CD4-positive, alpha-beta memory T cell (primary cell): ENCODE results near the gene COL9A2. TPM values are rescaled to one million over a fixed set of nuclear protein-coding genes. Genes with fewer than 3 reads are reported as not detected.

Experiments
- CTCF ChIA-PET: fragments of 350-600 bp; sonication (Branson Sonifier 250); formaldehyde crosslinking; loops from one replicate; lab custom pipeline; 2021; ENCODE audit warnings: inconsistent platforms; ENCODE audit not compliant: partially characterized antibody; lab: Charles Lee
- POLR2A ChIA-PET: fragments of 350-600 bp; sonication (Branson Sonifier 250); formaldehyde crosslinking; loops from one replicate; lab custom pipeline; 2021; ENCODE audit not compliant: partially characterized antibody; lab: Charles Lee
- DNase-seq, 5 donors: peaks; one replicate each; pipeline versions ENCODE4 v3.0.0 to v3.0.0-alpha.2; 2020 to 2022; ENCODE audit warnings: mixed read lengths in 1 of 5
- H3K27ac ChIP-seq: one replicate; pipeline ENCODE4 v1.7.0; 2013; ENCODE audit warnings: low read depth, low read length
- H3K27me3 ChIP-seq: 2 replicates; pipeline ENCODE4 v1.7.0; 2013; ENCODE audit warnings: mild to moderate bottlenecking, low read length, moderate library complexity; ENCODE audit not compliant: insufficient read depth
- H3K36me3 ChIP-seq: 2 replicates; pipeline ENCODE4 v1.7.0; 2013; ENCODE audit warnings: mild to moderate bottlenecking, low read length, moderate library complexity; ENCODE audit not compliant: insufficient read depth
- H3K4me1 ChIP-seq: 2 replicates; pipeline ENCODE4 v1.7.0; 2013; ENCODE audit warnings: mild to moderate bottlenecking, low read length, moderate library complexity; ENCODE audit not compliant: insufficient read depth
- H3K4me3 ChIP-seq, 2 donors: one replicate each; pipeline ENCODE4 v1.7.0; 2013; ENCODE audit warnings: low read length in 2 of 2, mild to moderate bottlenecking in 1 of 2
- H3K9me3 ChIP-seq, 2 donors: one replicate each; pipeline ENCODE4 v1.7.0; 2013; ENCODE audit warnings: low read length in 2 of 2, control low read depth in 1 of 2; ENCODE audit not compliant: control insufficient read depth in 1 of 2
- H3K27ac Mint-ChIP-seq, 7 donors: one replicate each; pipeline ENCODE4 v1.8.0; 2020 to 2021; ENCODE audit warnings: mixed read lengths in 7 of 7, mild to moderate bottlenecking in 6 of 7, inconsistent platforms in 3 of 7, moderate library complexity in 3 of 7
- H3K27me3 Mint-ChIP-seq, 2 donors: one replicate each; pipeline ENCODE4 v1.8.0; 2020 to 2021; ENCODE audit warnings: mixed read lengths in 2 of 2
- H3K36me3 Mint-ChIP-seq, 2 donors: one replicate each; pipeline ENCODE4 v1.8.0; 2020 to 2021; ENCODE audit warnings: mixed read lengths in 2 of 2, inconsistent platforms in 1 of 2, mild to moderate bottlenecking in 1 of 2
- H3K4me1 Mint-ChIP-seq, 4 donors: one replicate each; pipeline ENCODE4 v1.8.0; 2020 to 2021; ENCODE audit warnings: mixed read lengths in 4 of 4, mild to moderate bottlenecking in 1 of 4
- H3K4me3 Mint-ChIP-seq, 8 donors: one replicate each; pipeline ENCODE4 v1.8.0; 2020 to 2021; ENCODE audit warnings: mixed read lengths in 8 of 8, mild to moderate bottlenecking in 7 of 8, moderate library complexity in 6 of 8, inconsistent platforms in 3 of 8
- H3K9me3 Mint-ChIP-seq, 8 donors: one replicate each; pipeline ENCODE4 v1.8.0; 2020 to 2021; ENCODE audit warnings: mixed read lengths in 8 of 8, mild to moderate bottlenecking in 5 of 8, inconsistent platforms in 3 of 8, moderate library complexity in 1 of 8
- intact Hi-C: fragments of 100-400 bp; cut with micrococcal nuclease; formaldehyde crosslinking; loops from one replicate; pipeline ENCODE4 v1.15.1; 2023
- polyA plus RNA-seq, 2 donors: library from polyadenylated mRNA; unstranded; fragments of 300-500 nt; fragmentation: Illumina TruSeq; gene quantifications; one replicate each; pipeline ENCODE4 v1.2.3, GENCODE V29; 2021
- total RNA-seq, 2 experiments: library from RNA; stranded (reverse); gene quantifications; one replicate each; pipeline ENCODE4 v1.2.3, GENCODE V29; 2021

The COL9A2 gene
- total RNA-seq (1 to 10 TPM; 2.1 to 2.8 TPM), polyA plus RNA-seq (under 1 TPM in 1 of 2 donors, not detected in 1; 0.41 TPM)

DNA sequence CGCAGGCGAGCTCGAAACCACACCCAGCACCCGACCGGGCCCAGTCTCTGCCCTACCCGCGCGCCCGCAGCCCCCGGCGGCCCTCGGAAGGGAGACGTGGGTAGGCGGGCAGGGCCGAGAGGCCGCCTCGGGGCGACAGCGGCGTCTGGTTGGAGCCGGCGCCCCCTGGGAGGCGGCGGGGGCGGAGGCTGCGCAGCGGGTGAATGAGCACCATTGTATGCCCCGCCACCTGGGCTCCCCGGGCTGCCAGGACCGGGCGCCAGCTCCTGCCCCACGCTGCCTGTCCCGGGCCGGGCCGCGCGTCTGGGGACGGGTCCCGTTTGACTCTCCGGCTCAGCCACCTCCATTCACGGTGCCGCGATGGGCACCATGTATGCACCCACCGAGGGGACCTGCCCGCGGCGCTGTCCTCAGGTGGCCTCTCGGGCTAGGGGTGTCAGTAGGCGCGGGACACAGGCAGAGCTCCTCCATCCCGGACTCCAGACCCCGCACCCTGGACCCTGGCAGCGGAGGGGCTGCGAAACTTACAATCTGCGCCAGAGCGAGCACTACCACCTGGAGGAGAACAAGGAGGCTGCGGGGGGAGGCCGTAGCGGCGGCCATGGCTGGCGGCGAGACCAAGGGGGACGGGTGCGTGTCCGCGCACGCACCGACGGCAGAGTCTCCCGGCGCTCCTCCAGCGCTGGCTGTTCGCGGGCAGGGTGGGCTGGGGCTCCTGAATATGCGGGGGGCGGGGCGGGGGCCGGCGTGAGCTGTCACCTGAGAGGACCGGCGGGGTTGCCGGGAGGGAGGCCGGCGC is at the start of gene COL9A2:
Gene COL9A2, minus strand, starts transcription at position 692 of the 799 bp plus-strand sequence. Its CDS starts 89 bp downstream, at position 603.
- H3K9me3 Mint-ChIP-seq = no peaks in the 10 kb centered on the region
- no peaks in the 10 kb centered on the region for H3K27me3 ChIP-seq
- DNase-seq = peak; percentile 56 to 72 (median 58)
- H3K4me1 Mint-ChIP-seq = peaks cover 14 to 60% (median 34%) of the 10 kb centered on the region in 4 donors
- ChIA-PET CTCF (interaction anchor here (0.7 to 6.1 kb wide), 13 partner anchors 17 to 173 kb away, joined by 3 to 62 read pairs (median 11); partner anchors contain the start of gene SMAP2), POLR2A (interaction anchor here (0.6 to 2.8 kb wide), 11 partner anchors 9 to 517 kb away, joined by 3 to 11 read pairs (median 4); partner anchors contain the start of genes RLF and SMAP2)
- H3K4me3 Mint-ChIP-seq = peak within 1 kb of the TSS; percentile 79 to 95 (median 87)
- intact Hi-C loops = loop anchor here (1.0 kb wide), 1 partner anchor 88 kb away; no protein-coding TSS in a partner anchor
- no peaks in the 10 kb centered on the region for H3K9me3 ChIP-seq
- no peaks in the 10 kb centered on the region for H3K36me3 Mint-ChIP-seq
- H3K27ac ChIP-seq = no peak within 1 kb of the TSS
- peak within 1 kb of the TSS; percentile 65 to 74 for H3K4me3 ChIP-seq
- peaks cover 42% of the 10 kb centered on the region for H3K4me1 ChIP-seq
- peak within 1 kb of the TSS in 3 of 7 donors; percentile 7 to 83 (median 72) for H3K27ac Mint-ChIP-seq
- peaks cover 10 to 18% of the 10 kb centered on the region in 2 donors for H3K27me3 Mint-ChIP-seq
- no peaks in the 10 kb centered on the region for H3K36me3 ChIP-seq

DNA sequence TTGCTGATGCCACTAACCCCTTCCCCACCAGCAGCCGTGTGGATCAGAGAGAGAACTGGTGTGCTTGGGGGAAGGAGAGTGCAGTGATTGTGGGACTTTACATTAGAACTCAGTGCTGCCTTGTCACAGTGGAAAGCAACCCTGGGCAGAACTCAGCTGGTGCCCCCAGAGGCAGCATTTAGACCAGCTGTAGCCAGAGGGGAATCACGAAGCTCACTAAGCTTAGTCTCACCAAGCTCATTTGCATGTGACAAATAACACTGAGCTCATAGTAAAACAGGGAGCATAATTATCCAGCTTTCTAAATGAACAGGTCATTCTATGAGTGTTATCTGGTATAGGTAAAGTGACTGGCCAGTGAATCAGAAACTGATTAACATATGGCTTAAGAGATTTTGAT is 46.6 kb upstream of the COL9A2 start:
- Histone ChIP-seq H3K9me3 (no peaks in the 10 kb centered on the region), H3K27ac (no peak overlapping the region), H3K36me3 (no peaks in the 10 kb centered on the region), H3K4me3 (no peak overlapping the region), H3K27me3 (no peaks in the 10 kb centered on the region), H3K4me1 (no peaks in the 10 kb centered on the region)
- Mint-ChIP-seq H3K27ac (no peak overlapping the region), H3K4me1 (peaks cover 0 to 1% (median 0%) of the 10 kb centered on the region in 4 donors), H3K36me3 (no peaks in the 10 kb centered on the region), H3K4me3 (no peak overlapping the region), H3K27me3 (peaks cover 1 to 2% of the 10 kb centered on the region in 2 donors), H3K9me3 (peaks cover 0 to 3% (median under 1%) of the 10 kb centered on the region in 8 donors)
- CTCF ChIA-PET = interaction anchor here (0.8 to 2.3 kb wide), 6 partner anchors 20 to 211 kb away, joined by 5 to 8 read pairs (median 7); no protein-coding TSS in a partner anchor
- DNase-seq = no peak
- POLR2A ChIA-PET = no interaction called here
- intact Hi-C loops = no loop called here

DNA sequence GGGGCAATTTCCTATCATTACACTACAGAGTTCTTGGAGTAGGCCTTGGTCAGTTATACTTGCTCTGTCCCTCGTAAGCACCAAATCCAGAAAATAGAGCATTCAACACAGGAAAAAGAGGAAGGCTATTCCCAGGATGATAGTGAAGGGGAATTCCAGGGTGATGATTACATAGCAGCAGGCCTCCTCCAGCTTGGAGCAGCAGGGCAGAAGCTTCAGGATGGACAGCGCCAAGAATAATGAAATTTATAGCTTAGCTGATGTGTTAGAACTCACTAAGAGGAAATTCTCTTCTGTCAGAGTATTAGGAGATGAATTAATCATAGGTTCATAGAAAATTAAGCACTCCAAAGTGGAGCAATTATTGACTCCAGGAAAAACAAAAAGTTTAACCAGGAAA is 45.6 kb upstream of the COL9A2 start:
- Mint-ChIP-seq H3K27ac (no peak overlapping the region), H3K9me3 (peaks cover 0 to 4% (median under 1%) of the 10 kb centered on the region in 8 donors), H3K4me1 (peaks cover 0 to 1% (median 0%) of the 10 kb centered on the region in 4 donors), H3K27me3 (peaks cover 1 to 2% of the 10 kb centered on the region in 2 donors), H3K36me3 (no peaks in the 10 kb centered on the region), H3K4me3 (no peak overlapping the region)
- Histone ChIP-seq H3K4me1 (no peaks in the 10 kb centered on the region), H3K36me3 (no peaks in the 10 kb centered on the region), H3K4me3 (no peak overlapping the region), H3K27me3 (no peaks in the 10 kb centered on the region), H3K9me3 (no peaks in the 10 kb centered on the region), H3K27ac (no peak overlapping the region)
- intact Hi-C loops = no loop called here
- CTCF ChIA-PET = no interaction called here
- POLR2A ChIA-PET = interaction anchor here (1.4 kb wide), 1 partner anchor 11 kb away, joined by 4 read pairs; the partner anchor contains the start of gene SMAP2
- no peak for DNase-seq

DNA sequence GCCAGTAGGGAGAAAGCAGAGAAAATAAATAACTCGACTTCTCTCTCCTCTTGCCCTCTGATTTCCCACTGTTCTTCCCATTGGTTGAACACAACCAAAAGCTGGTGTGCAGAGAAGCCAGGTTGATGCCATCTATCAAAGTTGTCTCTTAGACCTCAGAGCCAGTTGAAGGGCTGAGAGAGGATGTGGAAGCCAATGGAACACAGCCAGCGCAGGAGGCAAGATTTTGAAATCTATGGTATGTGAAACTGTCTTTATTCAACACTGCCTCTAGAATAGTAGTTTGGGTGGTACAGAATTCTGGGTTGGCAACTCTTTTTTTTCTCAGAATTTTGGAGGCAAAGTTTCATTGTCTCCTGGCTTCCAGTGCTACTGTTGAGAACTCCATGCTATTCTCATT is 45.1 kb upstream of the COL9A2 start:
- no peak for DNase-seq
- H3K9me3 Mint-ChIP-seq = peaks cover 0 to 4% (median under 1%) of the 10 kb centered on the region in 8 donors
- H3K4me3 ChIP-seq = no peak overlapping the region
- peaks cover 1 to 2% of the 10 kb centered on the region in 2 donors for H3K27me3 Mint-ChIP-seq
- no peaks in the 10 kb centered on the region for H3K36me3 Mint-ChIP-seq
- H3K9me3 ChIP-seq = no peaks in the 10 kb centered on the region
- intact Hi-C loops = no loop called here
- H3K27me3 ChIP-seq = no peaks in the 10 kb centered on the region
- POLR2A ChIA-PET = interaction anchor here (1.4 kb wide), 1 partner anchor 12 kb away, joined by 4 read pairs; the partner anchor contains the start of gene SMAP2
- CTCF ChIA-PET = no interaction called here
- H3K36me3 ChIP-seq = no peaks in the 10 kb centered on the region
- no peak overlapping the region for H3K27ac ChIP-seq
- no peak overlapping the region for H3K4me3 Mint-ChIP-seq
- H3K4me1 Mint-ChIP-seq = peaks cover 0 to 1% (median 0%) of the 10 kb centered on the region in 4 donors
- no peak overlapping the region for H3K27ac Mint-ChIP-seq
- no peaks in the 10 kb centered on the region for H3K4me1 ChIP-seq

DNA sequence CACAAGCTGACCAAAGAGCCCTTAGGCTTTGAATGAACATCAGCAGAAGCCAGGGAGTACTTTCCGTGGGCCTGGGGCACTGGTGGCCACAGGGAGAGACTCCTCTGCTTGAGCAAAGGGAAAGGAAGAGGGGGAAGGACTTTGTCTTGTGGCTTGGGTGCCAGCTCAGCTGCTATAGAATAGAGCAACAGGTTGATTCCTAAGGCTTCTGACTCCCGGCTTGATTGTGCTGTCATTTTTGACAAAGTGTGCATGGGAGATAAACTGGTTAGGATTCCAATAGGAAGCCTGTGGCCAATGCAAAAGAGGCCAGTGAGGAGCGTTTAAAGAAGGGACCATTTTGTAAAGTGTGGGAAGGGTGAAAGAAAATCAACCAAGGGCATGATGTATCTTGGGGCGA is 44.6 kb upstream of the COL9A2 start:
- no peaks in the 10 kb centered on the region for H3K36me3 Mint-ChIP-seq
- no peak for DNase-seq
- POLR2A ChIA-PET = interaction anchor here (1.4 kb wide), 1 partner anchor 13 kb away, joined by 4 read pairs; the partner anchor contains the start of gene SMAP2
- no peak overlapping the region for H3K27ac ChIP-seq
- H3K4me1 Mint-ChIP-seq = peaks cover 0 to 1% (median under 1%) of the 10 kb centered on the region in 4 donors
- no peaks in the 10 kb centered on the region for H3K36me3 ChIP-seq
- H3K4me3 Mint-ChIP-seq = no peak overlapping the region
- no peaks in the 10 kb centered on the region for H3K27me3 ChIP-seq
- no peak overlapping the region for H3K27ac Mint-ChIP-seq
- H3K4me1 ChIP-seq = no peaks in the 10 kb centered on the region
- H3K4me3 ChIP-seq = no peak overlapping the region
- intact Hi-C loops = no loop called here
- CTCF ChIA-PET = no interaction called here
- peaks cover 1 to 2% of the 10 kb centered on the region in 2 donors for H3K27me3 Mint-ChIP-seq
- H3K9me3 ChIP-seq = no peaks in the 10 kb centered on the region
- peaks cover 0 to 4% (median under 1%) of the 10 kb centered on the region in 8 donors for H3K9me3 Mint-ChIP-seq

DNA sequence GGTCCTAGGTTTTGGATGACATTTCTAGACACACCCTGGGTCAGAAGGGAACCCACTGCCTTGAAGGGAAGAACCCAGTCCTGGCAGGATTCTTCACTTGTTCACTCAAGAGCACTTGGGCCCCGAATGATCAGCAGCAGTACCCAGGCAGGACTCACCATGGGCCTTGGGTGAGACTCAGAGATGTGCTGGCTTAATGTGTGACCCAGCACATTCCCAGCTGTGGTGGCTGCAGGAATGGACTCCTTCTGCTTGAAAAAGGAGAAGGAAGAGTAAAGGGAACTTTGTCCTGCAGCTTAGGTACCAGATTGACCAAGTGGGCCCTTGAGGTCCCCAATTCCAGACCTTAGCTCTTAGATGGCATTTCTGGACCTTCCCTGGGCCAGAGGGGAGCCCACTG is 44.1 kb upstream of the COL9A2 start:
- no peaks in the 10 kb centered on the region for H3K9me3 ChIP-seq
- no peaks in the 10 kb centered on the region for H3K36me3 ChIP-seq
- Mint-ChIP-seq H3K4me1 (peaks cover 0 to 1% (median under 1%) of the 10 kb centered on the region in 4 donors), H3K4me3 (no peak overlapping the region), H3K27ac (no peak overlapping the region), H3K36me3 (no peaks in the 10 kb centered on the region), H3K27me3 (peaks cover 1 to 2% of the 10 kb centered on the region in 2 donors), H3K9me3 (peaks cover 0 to 4% (median under 1%) of the 10 kb centered on the region in 8 donors)
- H3K4me1 ChIP-seq = no peaks in the 10 kb centered on the region
- intact Hi-C loops = no loop called here
- no peak overlapping the region for H3K27ac ChIP-seq
- ChIA-PET CTCF (no interaction called here), POLR2A (interaction anchor here (1.4 kb wide), 1 partner anchor 13 kb away, joined by 4 read pairs; the partner anchor contains the start of gene SMAP2)
- H3K4me3 ChIP-seq = no peak overlapping the region
- no peaks in the 10 kb centered on the region for H3K27me3 ChIP-seq
- no peak for DNase-seq

DNA sequence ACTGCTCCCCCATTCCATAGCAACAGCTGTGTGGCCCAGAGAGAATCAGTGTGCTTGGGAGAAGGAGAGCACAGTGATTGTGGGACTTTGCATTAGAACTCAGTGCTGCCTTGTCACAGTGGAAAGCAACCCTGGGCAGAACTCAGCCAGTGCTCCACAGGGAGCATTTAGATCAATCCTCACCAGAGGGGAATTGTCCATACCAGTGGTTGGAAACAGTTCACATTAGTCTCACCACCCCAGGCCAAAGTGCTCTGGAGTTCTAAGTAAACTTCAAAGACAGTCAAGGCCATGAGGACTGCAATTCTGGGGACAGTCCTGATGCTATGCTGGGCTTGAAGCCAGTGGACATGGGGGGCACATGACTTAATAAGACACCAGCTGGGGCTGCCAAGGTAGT is 43.5 kb upstream of the COL9A2 start:
- Histone ChIP-seq H3K9me3 (no peaks in the 10 kb centered on the region), H3K36me3 (no peaks in the 10 kb centered on the region), H3K27me3 (no peaks in the 10 kb centered on the region), H3K4me3 (no peak overlapping the region), H3K4me1 (no peaks in the 10 kb centered on the region), H3K27ac (no peak overlapping the region)
- Mint-ChIP-seq H3K4me1 (peaks cover 0 to 1% (median under 1%) of the 10 kb centered on the region in 4 donors), H3K36me3 (no peaks in the 10 kb centered on the region), H3K9me3 (peaks cover 0 to 4% (median under 1%) of the 10 kb centered on the region in 8 donors), H3K27me3 (peaks cover 1 to 2% of the 10 kb centered on the region in 2 donors), H3K27ac (no peak overlapping the region), H3K4me3 (no peak overlapping the region)
- no peak for DNase-seq
- ChIA-PET POLR2A (no interaction called here), CTCF (no interaction called here)
- intact Hi-C loops = no loop called here
